WTC11 (cell line): ENCODE measurements around the gene PDE6D. TPM values are rescaled to one million over a fixed set of nuclear protein-coding genes. Genes with fewer than 3 reads are reported as not detected.
A peak's percentile ranks its signal among the peaks of the same experiment; 100 is the strongest.

Experiments
- ATAC-seq: fragments of 200-7000 bp; cut with Tn5 transposase; 2 replicates; pipeline ENCODE4 v1.10.0; 2021; ENCODE audit warnings: mild to moderate bottlenecking, moderate library complexity
- CTCF ChIA-PET: fragments of 300-600 bp; sonication (Branson Sonifier 250); formaldehyde crosslinking; loops from one replicate; lab custom pipeline; 2021; ENCODE audit warnings: antibody characterized with exemption; lab: Charles Lee
- POLR2A ChIA-PET: fragments of 350-600 bp; sonication (Branson Sonifier 250); formaldehyde crosslinking; loops from one replicate; lab custom pipeline; 2021; ENCODE audit warnings: antibody characterized with exemption; lab: Charles Lee
- DNase-seq: peaks from one replicate; pipeline ENCODE4 v3.0.0; 2021; ENCODE audit warnings: low spot score
- H3K27ac Mint-ChIP-seq: 2 replicates; pipeline ENCODE4 v1.8.0; 2021; ENCODE audit warnings: mixed read lengths
- H3K27me3 Mint-ChIP-seq: 2 replicates; pipeline ENCODE4 v1.8.0; 2021; ENCODE audit warnings: low read depth, mild to moderate bottlenecking, moderate library complexity, mixed read lengths
- H3K36me3 Mint-ChIP-seq: 2 replicates; pipeline ENCODE4 v1.8.0; 2021; ENCODE audit warnings: mixed read lengths
- H3K4me1 Mint-ChIP-seq: 2 replicates; pipeline ENCODE4 v1.8.0; 2022; ENCODE audit warnings: mixed read lengths
- H3K4me3 Mint-ChIP-seq: 2 replicates; pipeline ENCODE4 v1.8.0; 2021; ENCODE audit warnings: mild to moderate bottlenecking, moderate library complexity, mixed read lengths
- H3K9me3 Mint-ChIP-seq: 2 replicates; pipeline ENCODE4 v1.8.0; 2021; ENCODE audit warnings: mixed read lengths
- ESRRA ChIP-seq: sonication (generic); formaldehyde crosslinking; IDR thresholded peaks from 2 replicates; pipeline ENCODE4 v1.8.1; 2022; ENCODE audit warnings: mild to moderate bottlenecking, missing genetic modification reagents, borderline replicate concordance
- FOXJ3 ChIP-seq: sonication (generic); formaldehyde crosslinking; IDR thresholded peaks from 2 replicates; pipeline ENCODE4 v1.9.0; 2021; ENCODE audit warnings: missing genetic modification reagents, mild to moderate bottlenecking, borderline replicate concordance
- GABPB1 ChIP-seq: sonication (generic); formaldehyde crosslinking; IDR thresholded peaks from 2 replicates; pipeline ENCODE4 v1.8.1; 2023; ENCODE audit warnings: mild to moderate bottlenecking, missing genetic modification reagents
- NR3C1 ChIP-seq: sonication (generic); formaldehyde crosslinking; conservative IDR thresholded peaks from 2 replicates; pipeline ENCODE4 v1.8.1; 2023; ENCODE audit warnings: low read depth, mild to moderate bottlenecking, missing genetic modification reagents
- OVOL2 ChIP-seq: fragments of 250-450 bp; sonication (Bioruptor Pico); IDR thresholded peaks from 2 replicates; pipeline ENCODE4 v1.9.0; 2021; ENCODE audit warnings: mild to moderate bottlenecking, borderline replicate concordance
- TCF7 ChIP-seq: sonication (generic); formaldehyde crosslinking; IDR thresholded peaks from 2 replicates; pipeline ENCODE4 v1.8.0; 2022; ENCODE audit warnings: mild to moderate bottlenecking, low read depth, missing genetic modification reagents, moderate library complexity
- ZNF121 ChIP-seq: sonication (generic); formaldehyde crosslinking; IDR thresholded peaks from 2 replicates; pipeline ENCODE4 v1.8.0; 2023; ENCODE audit warnings: missing genetic modification reagents
- ZNF219 ChIP-seq: sonication (generic); formaldehyde crosslinking; IDR thresholded peaks from 2 replicates; pipeline ENCODE4 v1.8.0; 2023; ENCODE audit warnings: missing genetic modification reagents, mild to moderate bottlenecking, borderline replicate concordance
- ZNF396 ChIP-seq: fragments of 250-450 bp; sonication (Bioruptor Pico); IDR thresholded peaks from 2 replicates; pipeline ENCODE4 v1.8.0; 2021; ENCODE audit warnings: mild to moderate bottlenecking, moderate library complexity, borderline replicate concordance
- total RNA-seq: library from RNA; stranded (reverse); gene quantifications from 3 replicates; pipeline ENCODE4 v1.2.3, GENCODE V29; 2021
- TF ChIP-seq, protein P1 (sequence below): fragments of 250-450 bp; sonication (Bioruptor Pico); IDR thresholded peaks from 2 replicates; pipeline ENCODE4 v1.8.0; 2021; ENCODE audit warnings: mild to moderate bottlenecking
- TF ChIP-seq, protein P2 (sequence below): sonication (generic); formaldehyde crosslinking; IDR thresholded peaks from 2 replicates; pipeline ENCODE4 v1.8.0; 2022; ENCODE audit warnings: mild to moderate bottlenecking, missing genetic modification reagents
- TF ChIP-seq, protein P3 (sequence below): sonication (generic); formaldehyde crosslinking; IDR thresholded peaks from 2 replicates; pipeline ENCODE4 v1.8.1; 2023; ENCODE audit warnings: mild to moderate bottlenecking, missing genetic modification reagents
- TF ChIP-seq, protein P4 (sequence below): fragments of 250-450 bp; sonication (Bioruptor Pico); IDR thresholded peaks from 2 replicates; pipeline ENCODE4 v1.9.0; 2021; ENCODE audit warnings: mild to moderate bottlenecking
- TF ChIP-seq, protein P5 (sequence below): sonication (generic); formaldehyde crosslinking; IDR thresholded peaks from 2 replicates; pipeline ENCODE4 v1.8.0; 2023; ENCODE audit warnings: missing genetic modification reagents
- TF ChIP-seq, protein P6 (sequence below): sonication (generic); formaldehyde crosslinking; IDR thresholded peaks from 2 replicates; pipeline ENCODE4 v1.8.1; 2023; ENCODE audit warnings: mild to moderate bottlenecking, missing genetic modification reagents, moderate library complexity
- TF ChIP-seq, protein P7 (sequence below): sonication (generic); formaldehyde crosslinking; IDR thresholded peaks from 2 replicates; pipeline ENCODE4 v1.8.1; 2022; ENCODE audit warnings: low read depth, mild to moderate bottlenecking, moderate library complexity, missing genetic modification reagents, borderline replicate concordance
- TF ChIP-seq, protein P8 (sequence below): sonication (generic); formaldehyde crosslinking; IDR thresholded peaks from 2 replicates; pipeline ENCODE4 v1.8.1; 2022; ENCODE audit warnings: missing genetic modification reagents, borderline replicate concordance
- TF ChIP-seq, protein P9 (sequence below): fragments of 250-450 bp; sonication (Bioruptor Pico); IDR thresholded peaks from 2 replicates; pipeline ENCODE4 v1.9.0; 2021; ENCODE audit warnings: mild to moderate bottlenecking
- TF ChIP-seq, protein P10 (sequence below): sonication (generic); formaldehyde crosslinking; IDR thresholded peaks from 2 replicates; pipeline ENCODE4 v1.8.0; 2022; ENCODE audit warnings: mild to moderate bottlenecking, missing genetic modification reagents
- TF ChIP-seq, protein P11 (sequence below): sonication (generic); formaldehyde crosslinking; IDR thresholded peaks from 2 replicates; pipeline ENCODE4 v1.8.1; 2022; ENCODE audit warnings: mild to moderate bottlenecking, moderate library complexity, missing genetic modification reagents

The PDE6D gene
- total RNA-seq, 1 experiment from 2014 or later, result 30.2 TPM

DNA sequence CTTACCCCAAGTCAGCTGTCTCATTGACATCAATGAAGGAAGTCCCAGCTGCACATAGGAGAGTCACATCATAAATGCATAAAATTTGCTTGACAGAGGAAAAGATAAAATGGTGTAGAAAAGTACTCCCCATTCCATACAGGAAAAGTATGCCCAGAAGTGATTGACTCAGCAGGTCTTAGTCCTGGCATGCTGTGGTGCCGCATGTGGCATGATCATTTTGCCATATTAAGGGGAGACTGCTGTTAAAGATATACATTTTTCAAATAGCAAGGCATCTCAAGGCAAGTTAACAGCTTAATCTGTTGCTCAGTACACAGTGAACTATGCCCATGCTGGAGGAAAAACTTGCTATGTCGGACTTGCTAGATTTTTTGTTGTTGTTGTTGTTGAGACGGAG is 13.3 kb upstream of the PDE6D start (continued):
- no peak for TF ChIP-seq NR3C1

DNA sequence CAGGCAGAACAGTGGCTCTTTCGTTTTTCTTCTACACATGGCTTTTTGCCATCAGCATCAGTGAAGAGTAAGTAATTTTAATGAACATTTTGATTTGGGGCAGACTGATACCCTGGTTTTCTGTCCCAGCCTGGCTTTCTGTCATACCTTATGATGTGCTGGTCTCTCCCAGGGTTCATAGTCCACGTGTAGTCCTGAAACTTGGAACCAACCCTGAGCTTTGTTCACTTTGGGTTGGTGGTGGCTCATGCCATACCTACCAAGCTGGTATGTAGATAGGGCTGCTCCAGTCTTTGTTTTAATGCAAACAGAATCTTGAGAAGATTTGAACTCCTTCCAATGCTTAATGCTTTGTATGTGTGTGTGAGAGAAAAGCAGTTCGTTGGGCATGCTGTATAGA is 10.0 kb upstream of the PDE6D start:
- ATAC-seq (no peak), DNase-seq (no peak)
- peaks cover 9% of the 10 kb centered on the region for H3K4me1 Mint-ChIP-seq
- no peaks in the 10 kb centered on the region for H3K9me3 Mint-ChIP-seq
- no peak overlapping the region for H3K4me3 Mint-ChIP-seq
- peak overlapping the region; percentile 48; the same call in 1 of the 2 replicates for H3K27ac Mint-ChIP-seq
- H3K27me3 Mint-ChIP-seq, result no peaks in the 10 kb centered on the region
- CTCF ChIA-PET, result no interaction called here
- H3K36me3 Mint-ChIP-seq, result peaks cover 37% of the 10 kb centered on the region
- POLR2A ChIA-PET, result interaction anchor here (0.7 kb wide), 1 partner anchor 1444 kb away, joined by 5 read pairs; no protein-coding TSS in a partner anchor
- TF ChIP-seq, protein P1, sequence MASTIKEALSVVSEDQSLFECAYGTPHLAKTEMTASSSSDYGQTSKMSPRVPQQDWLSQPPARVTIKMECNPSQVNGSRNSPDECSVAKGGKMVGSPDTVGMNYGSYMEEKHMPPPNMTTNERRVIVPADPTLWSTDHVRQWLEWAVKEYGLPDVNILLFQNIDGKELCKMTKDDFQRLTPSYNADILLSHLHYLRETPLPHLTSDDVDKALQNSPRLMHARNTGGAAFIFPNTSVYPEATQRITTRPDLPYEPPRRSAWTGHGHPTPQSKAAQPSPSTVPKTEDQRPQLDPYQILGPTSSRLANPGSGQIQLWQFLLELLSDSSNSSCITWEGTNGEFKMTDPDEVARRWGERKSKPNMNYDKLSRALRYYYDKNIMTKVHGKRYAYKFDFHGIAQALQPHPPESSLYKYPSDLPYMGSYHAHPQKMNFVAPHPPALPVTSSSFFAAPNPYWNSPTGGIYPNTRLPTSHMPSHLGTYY (CRISPR knock-in tag), result no peak
- TF ChIP-seq, protein P2, sequence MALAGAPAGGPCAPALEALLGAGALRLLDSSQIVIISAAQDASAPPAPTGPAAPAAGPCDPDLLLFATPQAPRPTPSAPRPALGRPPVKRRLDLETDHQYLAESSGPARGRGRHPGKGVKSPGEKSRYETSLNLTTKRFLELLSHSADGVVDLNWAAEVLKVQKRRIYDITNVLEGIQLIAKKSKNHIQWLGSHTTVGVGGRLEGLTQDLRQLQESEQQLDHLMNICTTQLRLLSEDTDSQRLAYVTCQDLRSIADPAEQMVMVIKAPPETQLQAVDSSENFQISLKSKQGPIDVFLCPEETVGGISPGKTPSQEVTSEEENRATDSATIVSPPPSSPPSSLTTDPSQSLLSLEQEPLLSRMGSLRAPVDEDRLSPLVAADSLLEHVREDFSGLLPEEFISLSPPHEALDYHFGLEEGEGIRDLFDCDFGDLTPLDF (CRISPR knock-in tag), result no peak
- TF ChIP-seq, protein P3, sequence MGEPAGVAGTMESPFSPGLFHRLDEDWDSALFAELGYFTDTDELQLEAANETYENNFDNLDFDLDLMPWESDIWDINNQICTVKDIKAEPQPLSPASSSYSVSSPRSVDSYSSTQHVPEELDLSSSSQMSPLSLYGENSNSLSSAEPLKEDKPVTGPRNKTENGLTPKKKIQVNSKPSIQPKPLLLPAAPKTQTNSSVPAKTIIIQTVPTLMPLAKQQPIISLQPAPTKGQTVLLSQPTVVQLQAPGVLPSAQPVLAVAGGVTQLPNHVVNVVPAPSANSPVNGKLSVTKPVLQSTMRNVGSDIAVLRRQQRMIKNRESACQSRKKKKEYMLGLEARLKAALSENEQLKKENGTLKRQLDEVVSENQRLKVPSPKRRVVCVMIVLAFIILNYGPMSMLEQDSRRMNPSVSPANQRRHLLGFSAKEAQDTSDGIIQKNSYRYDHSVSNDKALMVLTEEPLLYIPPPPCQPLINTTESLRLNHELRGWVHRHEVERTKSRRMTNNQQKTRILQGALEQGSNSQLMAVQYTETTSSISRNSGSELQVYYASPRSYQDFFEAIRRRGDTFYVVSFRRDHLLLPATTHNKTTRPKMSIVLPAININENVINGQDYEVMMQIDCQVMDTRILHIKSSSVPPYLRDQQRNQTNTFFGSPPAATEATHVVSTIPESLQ, result no peak
- TF ChIP-seq, protein P4, sequence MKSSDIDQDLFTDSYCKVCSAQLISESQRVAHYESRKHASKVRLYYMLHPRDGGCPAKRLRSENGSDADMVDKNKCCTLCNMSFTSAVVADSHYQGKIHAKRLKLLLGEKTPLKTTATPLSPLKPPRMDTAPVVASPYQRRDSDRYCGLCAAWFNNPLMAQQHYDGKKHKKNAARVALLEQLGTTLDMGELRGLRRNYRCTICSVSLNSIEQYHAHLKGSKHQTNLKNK (CRISPR knock-in tag), result no peak
- TF ChIP-seq, protein P5, sequence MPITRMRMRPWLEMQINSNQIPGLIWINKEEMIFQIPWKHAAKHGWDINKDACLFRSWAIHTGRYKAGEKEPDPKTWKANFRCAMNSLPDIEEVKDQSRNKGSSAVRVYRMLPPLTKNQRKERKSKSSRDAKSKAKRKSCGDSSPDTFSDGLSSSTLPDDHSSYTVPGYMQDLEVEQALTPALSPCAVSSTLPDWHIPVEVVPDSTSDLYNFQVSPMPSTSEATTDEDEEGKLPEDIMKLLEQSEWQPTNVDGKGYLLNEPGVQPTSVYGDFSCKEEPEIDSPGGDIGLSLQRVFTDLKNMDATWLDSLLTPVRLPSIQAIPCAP (CRISPR knock-in tag), result no peak
- TF ChIP-seq, protein P6, sequence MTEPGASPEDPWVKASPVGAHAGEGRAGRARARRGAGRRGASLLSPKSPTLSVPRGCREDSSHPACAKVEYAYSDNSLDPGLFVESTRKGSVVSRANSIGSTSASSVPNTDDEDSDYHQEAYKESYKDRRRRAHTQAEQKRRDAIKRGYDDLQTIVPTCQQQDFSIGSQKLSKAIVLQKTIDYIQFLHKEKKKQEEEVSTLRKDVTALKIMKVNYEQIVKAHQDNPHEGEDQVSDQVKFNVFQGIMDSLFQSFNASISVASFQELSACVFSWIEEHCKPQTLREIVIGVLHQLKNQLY (CRISPR knock-in tag), result no peak
- TF ChIP-seq ZNF121 (no peak), ZNF219 (no peak), FOXJ3 (CRISPR knock-in tag) (no peak), OVOL2 (no peak), TCF7 (no peak), GABPB1 (CRISPR knock-in tag) (no peak), ESRRA (CRISPR knock-in tag) (no peak), ZNF396 (CRISPR knock-in tag) (no peak)
- TF ChIP-seq, protein P7, sequence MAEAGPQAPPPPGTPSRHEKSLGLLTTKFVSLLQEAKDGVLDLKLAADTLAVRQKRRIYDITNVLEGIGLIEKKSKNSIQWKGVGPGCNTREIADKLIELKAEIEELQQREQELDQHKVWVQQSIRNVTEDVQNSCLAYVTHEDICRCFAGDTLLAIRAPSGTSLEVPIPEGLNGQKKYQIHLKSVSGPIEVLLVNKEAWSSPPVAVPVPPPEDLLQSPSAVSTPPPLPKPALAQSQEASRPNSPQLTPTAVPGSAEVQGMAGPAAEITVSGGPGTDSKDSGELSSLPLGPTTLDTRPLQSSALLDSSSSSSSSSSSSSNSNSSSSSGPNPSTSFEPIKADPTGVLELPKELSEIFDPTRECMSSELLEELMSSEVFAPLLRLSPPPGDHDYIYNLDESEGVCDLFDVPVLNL (CRISPR knock-in tag), result no peak
- TF ChIP-seq, protein P8, sequence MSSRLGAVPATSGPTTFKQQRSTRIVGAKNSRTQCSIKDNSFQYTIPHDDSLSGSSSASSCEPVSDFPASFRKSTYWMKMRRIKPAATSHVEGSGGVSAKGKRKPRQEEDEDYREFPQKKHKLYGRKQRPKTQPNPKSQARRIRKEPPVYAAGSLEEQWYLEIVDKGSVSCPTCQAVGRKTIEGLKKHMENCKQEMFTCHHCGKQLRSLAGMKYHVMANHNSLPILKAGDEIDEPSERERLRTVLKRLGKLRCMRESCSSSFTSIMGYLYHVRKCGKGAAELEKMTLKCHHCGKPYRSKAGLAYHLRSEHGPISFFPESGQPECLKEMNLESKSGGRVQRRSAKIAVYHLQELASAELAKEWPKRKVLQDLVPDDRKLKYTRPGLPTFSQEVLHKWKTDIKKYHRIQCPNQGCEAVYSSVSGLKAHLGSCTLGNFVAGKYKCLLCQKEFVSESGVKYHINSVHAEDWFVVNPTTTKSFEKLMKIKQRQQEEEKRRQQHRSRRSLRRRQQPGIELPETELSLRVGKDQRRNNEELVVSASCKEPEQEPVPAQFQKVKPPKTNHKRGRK, result no peak
- TF ChIP-seq, protein P9, sequence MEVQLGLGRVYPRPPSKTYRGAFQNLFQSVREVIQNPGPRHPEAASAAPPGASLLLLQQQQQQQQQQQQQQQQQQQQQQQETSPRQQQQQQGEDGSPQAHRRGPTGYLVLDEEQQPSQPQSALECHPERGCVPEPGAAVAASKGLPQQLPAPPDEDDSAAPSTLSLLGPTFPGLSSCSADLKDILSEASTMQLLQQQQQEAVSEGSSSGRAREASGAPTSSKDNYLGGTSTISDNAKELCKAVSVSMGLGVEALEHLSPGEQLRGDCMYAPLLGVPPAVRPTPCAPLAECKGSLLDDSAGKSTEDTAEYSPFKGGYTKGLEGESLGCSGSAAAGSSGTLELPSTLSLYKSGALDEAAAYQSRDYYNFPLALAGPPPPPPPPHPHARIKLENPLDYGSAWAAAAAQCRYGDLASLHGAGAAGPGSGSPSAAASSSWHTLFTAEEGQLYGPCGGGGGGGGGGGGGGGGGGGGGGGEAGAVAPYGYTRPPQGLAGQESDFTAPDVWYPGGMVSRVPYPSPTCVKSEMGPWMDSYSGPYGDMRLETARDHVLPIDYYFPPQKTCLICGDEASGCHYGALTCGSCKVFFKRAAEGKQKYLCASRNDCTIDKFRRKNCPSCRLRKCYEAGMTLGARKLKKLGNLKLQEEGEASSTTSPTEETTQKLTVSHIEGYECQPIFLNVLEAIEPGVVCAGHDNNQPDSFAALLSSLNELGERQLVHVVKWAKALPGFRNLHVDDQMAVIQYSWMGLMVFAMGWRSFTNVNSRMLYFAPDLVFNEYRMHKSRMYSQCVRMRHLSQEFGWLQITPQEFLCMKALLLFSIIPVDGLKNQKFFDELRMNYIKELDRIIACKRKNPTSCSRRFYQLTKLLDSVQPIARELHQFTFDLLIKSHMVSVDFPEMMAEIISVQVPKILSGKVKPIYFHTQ (CRISPR knock-in tag), result no peak
- TF ChIP-seq, protein P10, sequence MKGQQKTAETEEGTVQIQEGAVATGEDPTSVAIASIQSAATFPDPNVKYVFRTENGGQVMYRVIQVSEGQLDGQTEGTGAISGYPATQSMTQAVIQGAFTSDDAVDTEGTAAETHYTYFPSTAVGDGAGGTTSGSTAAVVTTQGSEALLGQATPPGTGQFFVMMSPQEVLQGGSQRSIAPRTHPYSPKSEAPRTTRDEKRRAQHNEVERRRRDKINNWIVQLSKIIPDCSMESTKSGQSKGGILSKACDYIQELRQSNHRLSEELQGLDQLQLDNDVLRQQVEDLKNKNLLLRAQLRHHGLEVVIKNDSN (CRISPR knock-in tag), result no peak
- TF ChIP-seq, protein P11, sequence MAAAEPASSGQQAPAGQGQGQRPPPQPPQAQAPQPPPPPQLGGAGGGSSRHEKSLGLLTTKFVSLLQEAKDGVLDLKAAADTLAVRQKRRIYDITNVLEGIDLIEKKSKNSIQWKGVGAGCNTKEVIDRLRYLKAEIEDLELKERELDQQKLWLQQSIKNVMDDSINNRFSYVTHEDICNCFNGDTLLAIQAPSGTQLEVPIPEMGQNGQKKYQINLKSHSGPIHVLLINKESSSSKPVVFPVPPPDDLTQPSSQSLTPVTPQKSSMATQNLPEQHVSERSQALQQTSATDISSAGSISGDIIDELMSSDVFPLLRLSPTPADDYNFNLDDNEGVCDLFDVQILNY, result no peak
